GM19328 (cell line): ENCODE results near the gene FGD6.
"Not testable (repeated sequence)": the region's sequence is repeated elsewhere in the genome, so short reads cannot be mapped to it uniquely, and the experiment has no call there.

Experiments used
- ATAC-seq: cut with Tn5 transposase; IDR thresholded peaks from one replicate; pipeline ENCODE4 v1.9.1; 2021; ENCODE audit warnings: mild to moderate bottlenecking, moderate library complexity; ENCODE audit not compliant: unreplicated experiment

The FGD6 gene

DNA sequence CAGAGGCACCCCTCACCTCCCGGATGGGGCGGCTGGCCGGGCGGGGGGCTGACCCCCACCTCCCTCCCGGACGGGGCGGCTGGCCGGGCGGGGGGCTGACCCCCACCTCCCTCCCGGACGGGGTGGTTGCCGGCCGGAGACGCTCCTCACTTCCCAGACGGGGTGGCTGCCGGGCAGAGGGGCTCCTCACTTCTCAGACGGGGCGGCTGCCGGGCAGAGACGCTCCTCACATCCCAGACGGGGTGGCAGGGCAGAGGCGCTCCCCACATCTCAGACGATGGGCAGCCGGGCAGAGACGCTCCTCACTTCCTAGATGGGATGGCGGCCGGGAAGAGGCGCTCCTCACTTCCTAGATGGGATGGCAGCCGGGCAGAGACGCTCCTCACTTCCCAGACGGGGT, 18.4 kb upstream of the FGD6 start:
- not testable (repeated sequence) for ATAC-seq

GRCh38 chr12:95234187-95234586, 16.9 kb upstream of the FGD6 start:
- not testable (repeated sequence) for ATAC-seq

- no peak for ATAC-seq
These were observed 13.9 kb upstream of the FGD6 start for GRCh38 chr12:95231190-95231589.

- no peak for ATAC-seq
These were observed 13.0 kb upstream of the FGD6 start for GRCh38 chr12:95230313-95230712.

- ATAC-seq = no peak
These were observed 12.4 kb upstream of the FGD6 start for GRCh38 chr12:95229636-95230035.

- no peak for ATAC-seq
These were observed 11.3 kb upstream of the FGD6 start for GRCh38 chr12:95228617-95229016.

DNA sequence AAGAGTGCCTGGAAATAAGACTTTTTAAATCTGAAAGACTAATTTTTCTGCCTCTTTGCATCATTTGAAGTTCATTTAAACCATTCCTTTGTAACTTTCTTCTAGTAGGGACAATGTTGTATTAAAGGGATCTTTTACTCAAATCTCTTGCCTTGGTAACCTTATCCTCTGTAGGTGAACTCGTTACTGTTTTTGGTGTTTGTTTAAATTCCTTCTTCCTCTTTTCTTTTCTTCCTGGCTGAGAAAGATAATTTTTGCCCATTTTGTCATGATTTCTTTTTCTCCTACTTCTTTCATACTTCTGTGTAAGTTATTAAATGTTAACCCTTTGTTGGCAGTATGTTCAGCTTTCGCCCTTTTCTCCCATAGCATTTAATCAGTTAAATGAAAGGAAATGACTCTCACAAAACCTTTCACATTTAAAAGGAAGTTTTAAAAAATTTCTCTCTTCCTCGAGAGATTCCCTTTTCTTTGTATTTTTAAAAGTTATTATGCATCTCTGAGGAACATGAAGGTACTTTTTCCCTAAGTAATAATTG, 10.6 kb upstream of the FGD6 start:
- no peak for ATAC-seq

DNA sequence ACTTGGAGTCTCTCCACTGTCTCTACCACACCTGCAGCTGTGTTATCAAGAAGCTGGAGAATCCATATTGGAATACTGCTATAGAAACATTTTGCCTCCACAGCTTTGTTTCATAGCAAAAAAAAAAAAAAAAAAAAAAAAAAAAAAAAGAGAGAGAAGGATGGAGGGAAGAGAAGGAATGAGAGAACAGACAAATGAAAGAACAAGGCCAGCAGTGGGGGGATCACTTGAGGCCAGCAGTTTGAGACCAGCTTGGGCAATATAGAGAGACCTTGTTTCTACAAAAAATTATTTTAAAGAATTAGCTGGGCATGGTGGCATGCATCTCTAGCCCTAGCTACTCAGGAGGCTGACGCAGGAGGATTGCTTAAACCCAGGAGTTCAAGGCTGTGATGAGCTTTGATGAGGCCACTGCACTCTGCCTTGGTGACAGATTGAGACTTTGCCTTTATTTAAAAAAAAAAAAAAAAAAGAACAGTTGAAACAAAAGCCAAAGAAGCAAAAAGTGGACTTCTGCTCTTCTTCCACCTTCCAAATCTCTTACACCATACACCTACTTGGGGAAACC, 8.5 kb upstream of the FGD6 start:
- ATAC-seq = no peak

- ATAC-seq = no peak
These were observed 7.2 kb upstream of the FGD6 start for GRCh38 chr12:95224202-95225170.

DNA sequence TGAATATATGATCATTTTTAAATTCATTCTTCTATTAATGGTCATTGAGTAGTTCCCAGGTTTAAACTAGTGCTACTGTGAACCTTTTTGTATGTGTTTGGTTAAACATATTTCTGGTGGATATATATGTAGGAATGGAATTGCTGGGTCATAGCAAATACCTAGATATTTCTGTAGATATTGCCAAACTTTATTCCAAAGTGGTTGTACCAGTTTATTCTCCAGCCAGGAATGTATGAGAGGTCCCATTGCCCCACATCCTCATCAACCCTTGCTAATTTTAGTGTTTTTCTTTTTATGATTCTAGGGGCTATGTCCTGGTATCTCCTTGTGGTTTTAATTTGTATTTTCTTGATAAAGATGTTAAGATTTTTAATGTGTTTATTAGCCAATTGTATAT, 3.5 kb upstream of the FGD6 start:
- ATAC-seq = no peak

DNA sequence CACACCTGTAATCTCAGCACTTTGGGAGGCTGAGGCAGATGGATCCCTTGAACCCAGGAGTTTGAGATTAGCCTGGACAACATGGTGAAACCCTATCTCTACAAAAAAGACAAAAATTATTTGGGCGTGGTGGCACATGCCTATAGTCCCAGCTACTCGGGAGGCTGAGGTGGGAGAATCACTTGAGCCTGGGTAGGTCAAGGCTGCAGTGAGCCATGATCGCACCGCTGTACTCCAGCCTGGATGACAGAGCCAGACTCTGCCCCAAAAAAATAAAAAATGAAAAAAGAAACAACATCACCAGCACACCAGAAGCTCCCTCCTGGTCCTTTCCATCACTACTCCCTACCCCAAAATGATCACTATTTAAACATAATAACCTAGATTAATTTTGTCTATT, 2.9 kb upstream of the FGD6 start:
- ATAC-seq = no peak

DNA sequence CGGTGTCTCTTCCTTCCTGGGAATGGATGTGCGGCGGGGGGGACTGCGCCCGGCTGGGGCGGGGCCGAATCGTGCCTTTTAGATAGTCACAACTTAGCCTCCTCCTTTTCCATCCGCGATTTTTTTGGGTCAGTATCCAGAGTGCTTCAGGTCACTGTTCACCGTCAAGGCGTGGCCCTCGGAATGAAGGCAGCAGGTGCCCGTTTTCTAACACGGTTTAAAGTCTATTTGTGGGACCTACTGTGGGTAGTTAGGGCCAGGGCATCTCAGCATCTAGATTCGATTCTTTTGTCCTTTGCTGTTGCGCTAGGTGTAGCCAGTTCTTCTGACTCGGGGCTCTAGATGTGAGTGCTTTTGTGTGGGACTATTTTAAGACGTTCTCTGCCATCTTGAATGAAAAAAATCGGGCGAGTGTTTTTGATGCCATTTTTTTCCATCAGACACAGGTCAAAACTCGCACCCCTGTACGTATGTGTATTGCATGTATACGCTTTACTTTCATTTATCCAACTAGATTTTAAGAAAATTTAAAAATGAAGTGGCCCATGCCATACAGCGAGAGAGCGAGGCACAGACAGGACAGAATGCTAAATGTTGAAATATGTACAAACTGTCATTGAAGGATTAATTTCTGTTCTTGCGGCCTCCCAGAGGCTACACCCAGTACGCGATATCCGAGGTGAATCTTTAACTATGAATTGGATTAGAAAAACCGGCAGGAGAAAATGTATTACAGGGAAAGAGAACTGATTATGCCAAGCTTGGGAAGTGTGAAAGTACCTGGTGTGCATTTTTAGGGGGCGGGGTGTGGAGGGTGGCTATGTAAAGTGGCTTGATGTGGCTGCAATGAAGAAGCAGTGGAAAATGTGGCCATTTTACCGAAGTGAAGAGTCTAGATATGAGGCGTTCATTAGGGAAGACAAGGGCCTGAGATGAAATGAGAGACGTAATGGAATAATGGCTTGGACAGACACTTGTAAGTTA, 1.2 kb upstream of the FGD6 start:
- no peak for ATAC-seq

GRCh38 chr12:95216711-95217376, 423 bp downstream of the FGD6 start:
- peak; percentile 17 for ATAC-seq

GRCh38 chr12:95215949-95216348, 1.3 kb downstream of the FGD6 start:
- ATAC-seq = no peak

DNA sequence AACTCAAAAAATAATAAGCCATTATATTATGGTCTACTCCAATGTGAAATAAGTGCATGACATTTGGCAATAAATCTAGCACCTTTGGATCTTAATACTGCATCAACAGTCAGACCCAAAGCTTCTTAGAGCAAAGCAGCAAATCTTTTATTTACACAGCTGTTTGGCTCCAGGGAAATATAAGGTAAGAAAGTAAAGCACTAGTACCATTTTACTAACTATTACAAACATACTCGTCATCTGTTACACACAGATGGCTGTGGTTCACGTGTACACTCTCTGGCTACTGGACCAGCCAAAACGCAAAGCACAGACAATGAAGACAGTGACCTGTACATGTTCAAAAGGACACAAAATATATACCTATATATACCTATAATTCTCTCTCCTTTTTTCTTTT, 2.8 kb downstream of the FGD6 start:
- ATAC-seq = no peak

- no peak for ATAC-seq
These were observed 3.3 kb downstream of the FGD6 start for GRCh38 chr12:95213928-95214327.

DNA sequence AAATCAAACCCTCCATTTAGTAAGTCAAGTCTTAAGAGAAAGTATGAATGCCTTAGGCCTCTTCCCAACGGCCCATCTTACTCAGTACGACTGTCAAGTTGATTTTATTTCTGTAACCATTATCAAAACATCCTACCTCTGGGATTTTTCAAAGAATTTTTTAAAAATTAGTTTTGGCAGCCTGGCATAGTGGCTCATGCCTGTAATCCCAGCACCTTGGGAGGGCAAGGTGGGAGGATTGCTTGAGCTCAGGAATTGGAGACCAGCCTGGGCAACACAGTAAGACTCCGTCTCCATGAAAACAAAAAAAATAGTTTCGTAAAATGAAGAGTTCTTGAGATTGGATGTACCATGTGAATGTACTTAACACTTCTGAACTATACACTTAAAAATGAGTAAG, 4.1 kb downstream of the FGD6 start:
- ATAC-seq = no peak

GRCh38 chr12:95212586-95212985, 4.7 kb downstream of the FGD6 start:
- ATAC-seq = no peak

- no peak for ATAC-seq
These were observed 8.6 kb downstream of the FGD6 start for GRCh38 chr12:95208678-95209077.

DNA sequence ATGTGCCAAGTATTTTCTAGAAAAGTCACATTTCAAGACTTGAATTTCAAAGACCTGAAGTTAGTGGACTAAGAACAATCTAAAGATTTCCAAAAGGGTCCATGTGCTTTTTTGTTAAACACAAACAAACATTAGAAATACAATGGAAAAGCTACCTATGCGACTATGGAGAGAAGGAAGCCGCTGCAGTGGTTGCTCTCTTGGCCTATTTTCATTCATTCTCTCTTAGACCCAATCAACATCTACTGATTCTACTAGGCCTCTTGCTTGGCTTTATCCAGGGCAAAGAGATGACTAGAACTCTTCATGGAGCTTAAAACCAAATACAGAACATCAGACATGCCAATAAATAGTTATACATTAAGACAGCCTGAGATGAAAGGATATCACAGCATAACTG, 9.9 kb downstream of the FGD6 start:
- ATAC-seq = no peak
